GM21825 (cell line): ENCODE results near the gene EDC4.
A peak's percentile ranks its signal among the peaks of the same experiment; 100 is the strongest.

Source experiments
- ATAC-seq: cut with Tn5 transposase; IDR thresholded peaks from one replicate; pipeline ENCODE4 v1.9.1; 2021; ENCODE audit warnings: mild to moderate bottlenecking, moderate library complexity; ENCODE audit not compliant: unreplicated experiment

The EDC4 gene

GRCh38 chr16:67873435-67874370 lies 851 bp downstream of the EDC4 start:
- ATAC-seq: no peak

- ATAC-seq: no peak
These were observed 1.5 kb downstream of the EDC4 start for GRCh38 chr16:67874372-67874771.

GRCh38 chr16:67877064-67877463 lies 4.2 kb downstream of the EDC4 start:
- no peak for ATAC-seq

GRCh38 chr16:67878232-67878631 lies 5.4 kb downstream of the EDC4 start:
- ATAC-seq: no peak

GRCh38 chr16:67878846-67879245 lies 6.0 kb downstream of the EDC4 start:
- ATAC-seq: no peak

GRCh38 chr16:67879462-67879861 lies 6.6 kb downstream of the EDC4 start:
- ATAC-seq: no peak

GRCh38 chr16:67879936-67880335 lies 7.1 kb downstream of the EDC4 start:
- no peak for ATAC-seq

GRCh38 chr16:67880584-67880983 lies 7.7 kb downstream of the EDC4 start:
- no peak for ATAC-seq

GRCh38 chr16:67881621-67882161 lies 8.8 kb downstream of the EDC4 start:
- no peak for ATAC-seq

- ATAC-seq: no peak
These were observed 9.7 kb downstream of the EDC4 start for GRCh38 chr16:67882374-67883145.

- no peak for ATAC-seq
These were observed 10.5 kb downstream of the EDC4 start for GRCh38 chr16:67883146-67883871.

- no peak for ATAC-seq
These were observed 11.0 kb downstream of the EDC4 start for GRCh38 chr16:67883872-67884261.

- ATAC-seq: no peak
These were observed 11.8 kb downstream of the EDC4 start, which contains the start of gene NRN1L for GRCh38 chr16:67884684-67885083. NRN1L (plus strand) TSS chr16:67884885; CDS start chr16:67884904, 19 bp downstream.

- ATAC-seq: no peak
These were observed 12.7 kb downstream of the EDC4 start for GRCh38 chr16:67885545-67885944.

- ATAC-seq: no peak
These were observed 13.1 kb downstream of the EDC4 start for GRCh38 chr16:67885976-67886375.

GRCh38 chr16:67886387-67886786 lies 13.5 kb downstream of the EDC4 start:
- no peak for ATAC-seq

GRCh38 chr16:67888331-67888730 lies 15.5 kb downstream of the EDC4 start:
- ATAC-seq: no peak

GRCh38 chr16:67892375-67892774 lies 19.5 kb downstream of the EDC4 start:
- no peak for ATAC-seq

- peak; percentile 92 for ATAC-seq
These were observed 20.3 kb downstream of the EDC4 start, which contains the start of gene PSKH1 for GRCh38 chr16:67892899-67893742. PSKH1 (plus strand) TSS chr16:67893254; CDS start chr16:67908750, 15,496 bp downstream.
